ENCODE measurements around the gene RDH13. TPM values are rescaled to one million over a fixed set of nuclear protein-coding genes. Genes with fewer than 3 reads are reported as not detected.

Gene RDH13
- total and polyA plus RNA-seq, 10 of the 15 experiments (the other 5 are each of a cell fraction or from before 2014, with no cell fraction given), result 1.3 to 11.6 (median 8.9) TPM

DNA sequence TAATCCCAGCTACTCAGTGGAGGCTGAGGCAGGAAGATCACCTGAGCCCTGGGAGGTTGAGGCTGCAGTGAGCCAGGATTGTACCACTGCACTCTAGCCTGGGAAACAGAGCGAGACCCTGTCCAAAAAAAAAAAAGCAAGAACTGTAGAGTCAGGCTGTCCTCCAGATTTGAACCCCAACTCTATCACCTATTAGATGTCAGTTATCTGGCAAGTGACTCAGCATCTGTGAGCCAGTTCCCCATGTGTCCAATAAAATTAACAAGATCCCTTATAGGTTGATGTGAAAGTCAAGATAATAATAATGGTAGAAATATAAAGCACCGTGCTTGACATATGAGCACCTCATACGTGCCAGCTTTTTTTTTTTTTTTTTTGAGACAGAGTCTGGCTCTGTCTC is 46.9 kb downstream of the RDH13 start (continued):
- no peak for TF ChIP-seq IRF4 (IDR thresholded peaks at IDR 0.05; ENCODE audit: low read depth, low read length)
- TF ChIP-seq CHD1 (IDR thresholded peaks at IDR 0.05; ENCODE audit: low read depth, low read length), result no peak
- TF ChIP-seq MXI1 (IDR thresholded peaks at IDR 0.05; ENCODE audit: low read depth, low read length), result no peak
- no peak for TF ChIP-seq GATAD2B (conservative IDR thresholded peaks at IDR 0.05; ENCODE audit: low read depth)
- TF ChIP-seq, protein P1, sequence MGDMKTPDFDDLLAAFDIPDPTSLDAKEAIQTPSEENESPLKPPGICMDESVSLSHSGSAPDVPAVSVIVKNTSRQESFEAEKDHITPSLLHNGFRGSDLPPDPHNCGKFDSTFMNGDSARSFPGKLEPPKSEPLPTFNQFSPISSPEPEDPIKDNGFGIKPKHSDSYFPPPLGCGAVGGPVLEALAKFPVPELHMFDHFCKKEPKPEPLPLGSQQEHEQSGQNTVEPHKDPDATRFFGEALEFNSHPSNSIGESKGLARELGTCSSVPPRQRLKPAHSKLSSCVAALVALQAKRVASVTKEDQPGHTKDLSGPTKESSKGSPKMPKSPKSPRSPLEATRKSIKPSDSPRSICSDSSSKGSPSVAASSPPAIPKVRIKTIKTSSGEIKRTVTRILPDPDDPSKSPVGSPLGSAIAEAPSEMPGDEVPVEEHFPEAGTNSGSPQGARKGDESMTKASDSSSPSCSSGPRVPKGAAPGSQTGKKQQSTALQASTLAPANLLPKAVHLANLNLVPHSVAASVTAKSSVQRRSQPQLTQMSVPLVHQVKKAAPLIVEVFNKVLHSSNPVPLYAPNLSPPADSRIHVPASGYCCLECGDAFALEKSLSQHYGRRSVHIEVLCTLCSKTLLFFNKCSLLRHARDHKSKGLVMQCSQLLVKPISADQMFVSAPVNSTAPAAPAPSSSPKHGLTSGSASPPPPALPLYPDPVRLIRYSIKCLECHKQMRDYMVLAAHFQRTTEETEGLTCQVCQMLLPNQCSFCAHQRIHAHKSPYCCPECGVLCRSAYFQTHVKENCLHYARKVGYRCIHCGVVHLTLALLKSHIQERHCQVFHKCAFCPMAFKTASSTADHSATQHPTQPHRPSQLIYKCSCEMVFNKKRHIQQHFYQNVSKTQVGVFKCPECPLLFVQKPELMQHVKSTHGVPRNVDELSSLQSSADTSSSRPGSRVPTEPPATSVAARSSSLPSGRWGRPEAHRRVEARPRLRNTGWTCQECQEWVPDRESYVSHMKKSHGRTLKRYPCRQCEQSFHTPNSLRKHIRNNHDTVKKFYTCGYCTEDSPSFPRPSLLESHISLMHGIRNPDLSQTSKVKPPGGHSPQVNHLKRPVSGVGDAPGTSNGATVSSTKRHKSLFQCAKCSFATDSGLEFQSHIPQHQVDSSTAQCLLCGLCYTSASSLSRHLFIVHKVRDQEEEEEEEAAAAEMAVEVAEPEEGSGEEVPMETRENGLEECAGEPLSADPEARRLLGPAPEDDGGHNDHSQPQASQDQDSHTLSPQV (IDR thresholded peaks at IDR 0.05), result no peak

DNA sequence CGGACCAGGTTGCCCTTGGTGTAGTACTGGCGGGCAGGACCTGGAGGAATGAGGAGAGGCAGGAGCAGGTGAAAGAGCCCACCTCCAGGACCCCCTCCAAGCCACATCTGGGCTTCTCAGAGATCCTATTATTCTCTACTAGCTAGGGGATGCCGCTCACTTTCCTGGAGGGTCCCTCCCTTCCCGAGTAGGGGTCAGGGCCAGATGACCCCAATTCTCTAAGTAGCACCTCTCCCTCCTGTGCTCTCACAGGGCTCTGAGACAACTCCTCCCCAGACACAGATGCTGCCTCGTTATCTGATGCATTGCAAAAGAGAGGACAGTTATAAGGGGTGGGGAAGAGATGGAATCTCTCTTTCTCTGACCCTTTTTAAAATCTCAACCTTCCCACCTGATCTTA is 47.8 kb downstream of the RDH13 start:
- 14% methylated on average over 5 of the region's 5 CpGs for WGBS (ENCODE audit: insufficient coverage, insufficient replicate concordance, low lambda C conversion rate, missing lambda C conversion rate)
- Histone ChIP-seq H3K4me3 (no peak overlapping the region), H3K9me3 (replicated peaks; ENCODE audit: control insufficient read depth, insufficient read depth, low read length) (no peaks in the 10 kb centered on the region), H2AFZ (ENCODE audit: control insufficient read depth, low read depth, low read length) (no peak overlapping the region), H3K27me3 (replicated peaks in 1 of 2; ENCODE audit: control insufficient read depth in 2 of 2, insufficient read depth in 2 of 2, low read length in 1 of 2) (no peaks in the 10 kb centered on the region), H3K36me3 (ENCODE audit: control insufficient read depth in 2 of 2, insufficient read depth in 2 of 2, low read length in 1 of 2) (no peaks in the 10 kb centered on the region), H4K20me1 (ENCODE audit: control insufficient read depth, insufficient read depth) (no peaks in the 10 kb centered on the region), H3K79me2 (ENCODE audit: control insufficient read depth, insufficient read depth, low read length) (no peaks in the 10 kb centered on the region), H3K4me2 (ENCODE audit: control insufficient read depth, insufficient read depth) (no peak overlapping the region), H3K9ac (ENCODE audit: control insufficient read depth, insufficient read depth, low read length) (no peak overlapping the region), H3K27ac (ENCODE audit: control insufficient read depth, insufficient read depth) (no peak overlapping the region), H3K4me1 (ENCODE audit: control insufficient read depth, insufficient read depth, low read length) (no peaks in the 10 kb centered on the region)
- in situ Hi-C loops (cut with MboI), result no loop called here
- TF ChIP-seq BMI1 (IDR thresholded peaks at IDR 0.05; ENCODE audit: borderline replicate concordance) (no peak), YY1 (IDR thresholded peaks at IDR 0.05; ENCODE audit: low read depth, low read length) (no peak), MEF2A (IDR thresholded peaks at IDR 0.05; ENCODE audit: insufficient read depth, low read depth, low read length) (no peak), LARP7 (IDR thresholded peaks at IDR 0.05) (no peak), ZNF384 (IDR thresholded peaks at IDR 0.05; ENCODE audit: borderline replicate concordance, low read depth, low read length) (no peak), YBX1 (IDR thresholded peaks at IDR 0.05) (no peak), STAT1 (conservative IDR thresholded peaks at IDR 0.05) (no peak), SMAD1 (IDR thresholded peaks at IDR 0.05; ENCODE audit: low read depth, partially characterized antibody) (no peak), EED (IDR thresholded peaks at IDR 0.05; ENCODE audit: low read depth) (no peak), RB1 (IDR thresholded peaks at IDR 0.05; ENCODE audit: borderline replicate concordance) (no peak)
- TF ChIP-seq, protein P2, sequence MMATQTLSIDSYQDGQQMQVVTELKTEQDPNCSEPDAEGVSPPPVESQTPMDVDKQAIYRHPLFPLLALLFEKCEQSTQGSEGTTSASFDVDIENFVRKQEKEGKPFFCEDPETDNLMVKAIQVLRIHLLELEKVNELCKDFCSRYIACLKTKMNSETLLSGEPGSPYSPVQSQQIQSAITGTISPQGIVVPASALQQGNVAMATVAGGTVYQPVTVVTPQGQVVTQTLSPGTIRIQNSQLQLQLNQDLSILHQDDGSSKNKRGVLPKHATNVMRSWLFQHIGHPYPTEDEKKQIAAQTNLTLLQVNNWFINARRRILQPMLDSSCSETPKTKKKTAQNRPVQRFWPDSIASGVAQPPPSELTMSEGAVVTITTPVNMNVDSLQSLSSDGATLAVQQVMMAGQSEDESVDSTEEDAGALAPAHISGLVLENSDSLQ (IDR thresholded peaks at IDR 0.05), result no peak
- TF ChIP-seq, protein P3, sequence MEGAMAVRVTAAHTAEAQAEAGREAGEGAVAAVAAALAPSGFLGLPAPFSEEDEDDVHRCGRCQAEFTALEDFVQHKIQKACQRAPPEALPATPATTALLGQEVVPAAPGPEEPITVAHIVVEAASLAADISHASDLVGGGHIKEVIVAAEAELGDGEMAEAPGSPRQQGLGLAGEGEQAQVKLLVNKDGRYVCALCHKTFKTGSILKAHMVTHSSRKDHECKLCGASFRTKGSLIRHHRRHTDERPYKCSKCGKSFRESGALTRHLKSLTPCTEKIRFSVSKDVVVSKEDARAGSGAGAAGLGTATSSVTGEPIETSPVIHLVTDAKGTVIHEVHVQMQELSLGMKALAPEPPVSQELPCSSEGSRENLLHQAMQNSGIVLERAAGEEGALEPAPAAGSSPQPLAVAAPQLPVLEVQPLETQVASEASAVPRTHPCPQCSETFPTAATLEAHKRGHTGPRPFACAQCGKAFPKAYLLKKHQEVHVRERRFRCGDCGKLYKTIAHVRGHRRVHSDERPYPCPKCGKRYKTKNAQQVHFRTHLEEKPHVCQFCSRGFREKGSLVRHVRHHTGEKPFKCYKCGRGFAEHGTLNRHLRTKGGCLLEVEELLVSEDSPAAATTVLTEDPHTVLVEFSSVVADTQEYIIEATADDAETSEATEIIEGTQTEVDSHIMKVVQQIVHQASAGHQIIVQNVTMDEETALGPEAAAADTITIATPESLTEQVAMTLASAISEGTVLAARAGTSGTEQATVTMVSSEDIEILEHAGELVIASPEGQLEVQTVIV (IDR thresholded peaks at IDR 0.05; ENCODE audit: borderline replicate concordance, partially characterized antibody), result no peak
- ChIA-PET CTCF (no interaction called here), POLR2A (no interaction called here), SMC1A (ENCODE audit: uncharacterized antibody, unreplicated experiment) (no interaction called here), RAD21 (ENCODE audit: unreplicated experiment) (no interaction called here)
- FAIRE-seq (no peak), DNase-seq (ENCODE audit: low read depth, low spot score) (no peak), ATAC-seq (no peak)
- intact Hi-C loops (cut with micrococcal nuclease; ENCODE audit: unreplicated experiment), result no loop called here
- BruUV-seq (replicated peaks), result no TSS peak

All from GM12878 (cell line).